HG03439 (cell line): ENCODE measurements around the gene STXBP1.
A peak's percentile ranks its signal among the peaks of the same experiment; 100 is the strongest.
"Not testable (repeated sequence)": the region's sequence is repeated elsewhere in the genome, so short reads cannot be mapped to it uniquely, and the experiment has no call there.

Source experiments
- ATAC-seq: cut with Tn5 transposase; IDR thresholded peaks from one replicate; pipeline ENCODE4 v1.9.1; 2021; ENCODE audit warnings: mild to moderate bottlenecking, moderate library complexity; ENCODE audit not compliant: unreplicated experiment

The STXBP1 gene

DNA sequence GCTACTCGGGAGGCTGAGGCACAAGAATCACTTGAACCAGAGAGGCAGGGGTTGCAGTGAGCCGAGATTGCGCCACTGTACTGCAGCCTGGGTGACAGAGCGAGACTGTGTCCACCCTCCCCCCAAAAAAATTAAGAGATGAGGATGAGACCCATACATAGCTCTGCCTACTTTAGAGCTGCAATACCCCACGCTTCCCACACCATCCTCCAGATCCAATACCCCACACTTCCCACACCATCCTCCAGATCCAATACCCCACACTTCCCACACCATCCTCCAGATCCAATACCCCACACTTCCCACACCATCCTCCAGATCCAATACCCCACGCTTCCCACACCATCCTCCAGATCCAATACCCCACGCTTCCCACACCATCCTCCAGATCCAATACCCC lies 34.9 kb upstream of the STXBP1 start:
- ATAC-seq, result not testable (repeated sequence)

DNA sequence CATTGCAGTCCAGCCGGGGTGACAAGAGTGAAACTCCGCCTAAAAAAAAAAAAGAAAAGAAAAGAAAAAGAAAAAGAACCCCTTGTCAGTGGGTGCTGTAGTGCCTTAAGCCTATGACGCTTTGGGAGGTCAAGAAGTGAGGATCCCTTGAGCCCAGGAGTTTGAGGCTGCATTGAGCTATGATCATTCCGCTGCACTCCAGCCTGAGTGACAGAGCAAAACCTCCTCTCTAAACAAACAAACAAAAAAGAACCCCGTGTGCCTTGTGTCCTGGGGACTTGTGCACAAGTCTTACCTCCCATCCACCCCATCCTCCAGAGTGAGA lies 33.5 kb upstream of the STXBP1 start:
- no peak for ATAC-seq

DNA sequence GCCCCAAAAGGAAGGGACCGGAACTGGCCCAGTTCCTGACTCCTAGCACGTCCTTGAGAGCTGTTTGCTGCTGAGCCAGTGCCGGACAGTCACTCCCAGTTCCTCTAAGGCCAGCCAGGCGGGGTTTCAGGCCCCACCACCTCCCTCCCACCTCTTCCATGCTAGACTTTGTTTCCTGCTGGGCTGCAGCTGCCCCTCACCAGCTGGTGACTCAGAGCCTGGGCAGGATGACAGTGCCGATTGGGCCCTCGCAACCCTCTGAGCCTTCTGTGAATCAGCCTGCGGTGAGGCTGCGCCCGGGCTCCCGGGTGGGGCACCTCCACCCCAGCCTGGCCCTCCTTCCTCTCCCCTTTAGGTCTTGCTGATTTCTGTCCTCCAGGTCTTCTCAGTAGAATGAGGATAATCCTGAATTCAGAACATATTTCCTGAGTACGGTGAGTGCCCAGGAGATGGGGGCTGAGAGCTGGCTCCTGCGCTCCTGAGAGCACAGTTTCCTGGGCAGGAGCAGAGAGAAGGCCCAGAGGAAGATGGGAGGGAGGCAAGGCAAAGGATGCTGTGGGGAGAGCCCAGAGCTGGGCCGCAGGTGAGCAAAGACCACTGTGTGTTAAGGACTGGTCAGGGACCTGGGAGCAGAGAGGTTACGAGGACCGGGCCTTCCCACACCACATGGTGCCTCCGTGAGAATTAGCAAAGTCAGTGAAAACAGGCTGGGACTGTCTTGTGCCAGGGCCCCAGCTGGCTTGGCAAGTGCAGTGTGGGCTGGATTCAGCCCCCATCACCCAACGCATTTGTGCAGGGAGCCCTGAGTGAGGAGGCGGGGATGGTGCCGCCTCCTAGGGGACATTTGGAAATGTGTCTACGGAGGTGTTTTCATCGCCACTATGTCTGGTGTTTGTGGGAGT lies 32.9 kb upstream of the STXBP1 start:
- no peak for ATAC-seq

DNA sequence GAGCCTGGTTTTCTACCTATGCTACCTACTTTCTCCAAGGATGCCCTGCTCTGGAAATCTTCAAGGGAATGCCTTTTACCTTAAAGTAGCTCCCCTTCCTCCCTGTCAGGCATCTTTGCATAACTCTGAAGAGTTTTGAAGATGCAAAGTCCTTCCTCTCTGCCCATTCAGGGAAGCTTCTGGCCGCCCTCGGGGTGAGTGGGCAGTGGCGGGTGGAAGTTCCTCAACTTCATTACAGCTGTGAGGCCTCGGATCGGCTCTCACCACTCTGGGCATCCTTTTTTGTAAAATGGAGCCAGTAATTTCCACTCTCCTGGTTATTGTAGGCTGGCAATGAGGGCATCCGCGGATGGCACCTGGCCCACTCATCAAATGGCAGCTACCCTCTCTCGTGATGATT lies 31.7 kb upstream of the STXBP1 start:
- ATAC-seq, result no peak

DNA sequence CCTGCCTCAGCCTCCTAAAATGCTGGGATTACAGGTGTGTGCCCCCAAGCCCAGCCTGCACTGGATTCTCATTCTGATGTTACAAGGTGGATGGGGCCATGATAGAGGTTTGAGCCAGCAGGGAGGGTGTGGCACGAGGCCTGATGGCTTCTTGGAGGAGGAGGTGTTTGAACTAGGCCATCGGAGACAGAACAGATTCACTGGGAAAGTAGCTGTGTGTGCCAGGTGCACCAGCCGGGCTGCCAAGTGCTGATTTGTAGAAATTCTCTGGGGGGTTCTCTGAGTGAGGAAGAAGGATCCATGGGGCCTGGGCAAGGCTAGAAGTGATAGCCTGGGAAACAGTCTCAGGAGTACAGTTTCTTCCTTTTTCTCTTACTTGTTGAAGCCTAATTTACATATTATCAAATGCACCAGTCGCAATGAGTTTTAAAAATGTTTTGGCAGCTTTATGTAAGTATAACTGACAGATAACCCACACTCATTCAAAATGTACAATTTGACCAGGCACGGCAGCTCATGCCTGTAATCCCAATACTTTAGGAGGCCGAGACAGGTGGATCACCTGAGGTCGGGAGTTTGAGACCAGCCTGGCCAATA lies 31.1 kb upstream of the STXBP1 start:
- no peak for ATAC-seq

DNA sequence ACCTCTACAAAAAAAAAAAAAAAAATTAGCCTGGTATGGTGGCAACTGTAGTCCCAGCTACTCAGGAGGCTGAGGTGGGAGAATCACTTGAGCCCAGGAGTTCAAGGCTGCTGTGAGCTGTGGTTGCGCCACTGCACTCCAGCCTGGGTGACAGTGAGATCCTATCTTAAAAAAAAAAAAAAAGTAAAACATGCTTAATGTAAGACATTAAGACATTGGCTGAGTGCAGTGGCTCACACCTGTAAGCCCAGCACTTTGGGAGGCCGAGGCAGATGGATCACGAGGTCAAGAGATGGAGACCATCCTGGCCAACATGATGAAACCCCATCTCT lies 27.6 kb upstream of the STXBP1 start:
- not testable (repeated sequence) for ATAC-seq

DNA sequence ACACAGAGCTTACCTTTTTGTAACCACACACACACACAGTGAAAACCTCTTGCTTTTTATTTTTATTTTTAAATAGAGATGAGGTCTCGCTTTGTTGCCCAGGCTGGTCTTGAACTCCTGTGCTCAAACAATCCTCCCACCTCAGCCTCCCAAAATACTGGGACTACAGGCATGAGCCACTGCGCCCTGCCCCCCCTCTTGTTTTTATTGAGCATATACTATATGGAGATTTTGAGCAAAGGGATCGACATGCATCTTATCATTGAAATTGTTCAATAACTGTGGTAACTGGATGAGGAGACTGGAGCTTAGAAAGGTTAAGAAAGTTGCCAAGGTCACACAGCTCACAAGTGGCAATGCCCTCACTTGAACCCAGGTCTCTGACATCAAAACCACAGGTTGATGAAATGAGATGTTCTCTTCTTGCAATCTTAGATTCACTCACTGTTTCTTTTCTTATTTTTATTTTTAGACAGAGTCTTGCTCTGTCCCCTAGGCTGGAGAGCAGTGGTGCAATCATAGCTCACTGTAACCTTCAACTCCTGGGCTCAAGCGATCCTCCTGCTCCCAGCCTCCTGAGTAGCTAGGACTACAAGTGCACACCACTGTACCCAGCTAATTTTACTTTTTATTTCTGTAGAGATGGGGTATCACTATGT lies 26.8 kb upstream of the STXBP1 start:
- ATAC-seq, result no peak

DNA sequence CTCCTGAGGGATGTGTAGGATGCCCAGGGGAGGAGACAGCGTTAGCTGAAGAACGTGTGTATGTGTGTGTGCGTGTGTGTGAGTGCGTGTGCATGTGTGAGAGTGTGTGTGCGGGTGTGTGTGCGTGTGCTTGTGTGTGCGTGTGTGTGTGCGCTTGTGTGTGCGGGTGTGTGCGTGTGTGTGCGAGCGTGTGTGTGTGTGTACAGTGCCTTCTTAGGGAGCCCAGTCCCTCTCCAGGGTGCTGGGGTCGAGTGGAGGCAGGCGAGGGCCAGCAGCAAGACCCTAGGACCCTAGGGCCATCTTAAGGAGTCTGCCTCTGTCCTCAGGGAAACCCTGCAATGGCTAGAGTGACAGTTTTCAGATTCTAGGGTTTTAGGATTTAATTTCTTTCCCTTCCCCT lies 26.0 kb upstream of the STXBP1 start:
- no peak for ATAC-seq

DNA sequence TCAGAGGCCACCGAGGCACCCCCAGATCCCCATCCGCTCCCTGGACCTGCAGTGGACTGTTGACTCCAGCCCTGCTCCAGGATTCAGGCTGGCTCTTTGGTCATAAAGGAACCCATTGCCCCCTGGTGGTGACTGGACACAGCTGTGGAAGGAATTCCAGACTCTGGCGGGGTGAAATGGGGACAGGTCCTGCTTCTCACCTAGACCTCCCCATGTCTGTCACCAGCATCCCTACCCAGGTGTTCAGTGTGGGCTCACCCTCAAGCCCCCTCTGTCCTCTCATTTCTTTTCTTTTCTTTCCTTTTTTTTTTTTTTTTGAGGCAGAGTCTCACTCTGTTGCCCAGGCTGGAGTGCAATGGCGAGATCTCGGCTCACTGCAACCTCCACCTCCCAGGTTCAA lies 25.5 kb upstream of the STXBP1 start:
- ATAC-seq, result no peak

DNA sequence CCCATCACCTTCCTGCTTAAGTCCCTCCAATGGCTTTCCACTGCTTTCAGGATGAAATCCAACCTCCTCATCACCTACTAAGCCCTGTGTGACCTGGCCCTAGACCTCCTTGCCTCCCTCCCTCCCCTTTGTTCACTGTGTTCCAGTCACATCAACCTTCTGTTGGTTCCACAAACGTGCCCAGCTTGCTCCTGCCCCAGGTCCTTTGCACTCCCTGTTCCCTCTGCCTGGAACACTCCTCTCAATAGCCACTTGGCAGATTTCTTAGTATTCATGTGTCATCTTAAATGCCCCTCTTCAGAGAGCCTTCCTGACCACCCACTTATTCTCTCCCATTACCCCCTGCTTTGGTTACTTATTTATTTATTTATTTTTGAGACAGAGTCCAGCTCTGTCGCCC lies 24.1 kb upstream of the STXBP1 start:
- ATAC-seq, result no peak

DNA sequence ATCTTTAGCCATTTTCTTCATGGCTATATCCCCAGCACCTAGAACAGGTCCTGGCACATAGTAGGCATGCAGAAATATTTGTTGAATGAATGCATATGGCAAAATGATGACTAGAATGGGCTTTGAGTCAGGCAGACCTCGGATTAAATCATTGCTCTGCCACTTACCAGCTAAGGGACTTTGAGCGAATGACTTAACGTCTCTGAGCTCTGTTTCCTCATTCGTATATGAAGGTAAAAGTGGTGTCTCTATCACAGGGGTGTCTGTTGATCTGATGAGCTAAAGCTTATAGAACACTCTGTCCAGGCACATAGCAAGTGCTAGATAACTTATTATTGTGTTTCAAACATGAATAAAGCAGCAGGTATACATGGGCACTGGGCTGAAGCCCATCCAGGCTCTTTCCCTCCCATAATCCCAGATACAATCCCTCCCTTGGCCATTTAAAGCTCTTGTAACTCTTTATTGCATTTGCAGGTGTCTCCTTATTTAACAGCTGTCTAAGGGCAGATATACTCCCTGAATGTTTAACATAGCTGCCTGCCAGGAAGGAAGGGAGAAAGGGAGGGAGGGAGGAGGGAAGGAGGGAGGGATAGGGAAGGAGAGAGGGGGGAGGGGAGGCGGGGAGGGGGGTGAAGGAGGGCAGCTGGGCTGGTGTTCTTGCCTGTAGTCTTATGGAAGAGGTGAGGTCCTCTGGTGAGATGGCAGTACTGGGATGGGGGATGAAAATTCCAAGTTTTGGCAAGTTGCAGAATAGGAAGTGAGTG lies 23.2 kb upstream of the STXBP1 start:
- ATAC-seq, result no peak

DNA sequence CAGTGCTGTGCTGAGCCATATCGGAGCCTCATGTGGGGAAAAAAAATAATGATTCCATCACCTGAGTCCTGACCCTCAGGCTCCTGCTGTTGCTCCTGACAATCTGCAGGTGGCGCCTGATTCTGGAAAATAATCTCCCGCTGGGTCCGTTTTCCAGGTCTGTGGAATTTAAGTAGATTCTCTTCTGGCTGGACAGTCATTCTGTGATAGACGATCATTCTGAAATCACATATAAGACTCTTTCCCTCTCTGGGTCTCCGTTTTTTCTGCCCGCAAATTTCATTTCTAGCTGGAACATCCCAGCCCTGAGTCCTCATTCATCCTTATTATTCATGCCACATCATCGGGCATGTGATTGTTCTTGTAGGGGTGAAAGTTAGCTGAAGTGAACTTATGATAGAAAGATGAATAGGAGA lies 22.1 kb upstream of the STXBP1 start:
- no peak for ATAC-seq

DNA sequence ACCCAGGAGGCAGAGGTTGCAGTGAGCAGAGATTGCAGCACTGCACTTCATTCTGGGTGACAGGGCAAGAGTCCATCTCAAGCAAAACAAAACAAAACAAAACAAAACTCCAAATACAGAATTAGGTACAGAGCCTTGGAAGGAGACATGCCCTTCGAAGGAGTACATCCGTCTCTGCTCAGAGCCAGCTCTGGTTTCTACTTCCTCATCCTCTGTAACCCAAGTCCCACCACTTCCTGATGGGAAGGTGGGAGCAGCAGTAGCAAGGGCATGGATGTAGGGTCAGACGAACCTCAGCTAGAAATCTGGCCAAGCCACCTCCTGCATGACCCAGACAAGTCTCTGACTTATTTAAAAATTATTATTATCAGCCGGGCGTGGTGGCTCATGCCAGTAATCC lies 16.5 kb upstream of the STXBP1 start:
- ATAC-seq, result no peak

DNA sequence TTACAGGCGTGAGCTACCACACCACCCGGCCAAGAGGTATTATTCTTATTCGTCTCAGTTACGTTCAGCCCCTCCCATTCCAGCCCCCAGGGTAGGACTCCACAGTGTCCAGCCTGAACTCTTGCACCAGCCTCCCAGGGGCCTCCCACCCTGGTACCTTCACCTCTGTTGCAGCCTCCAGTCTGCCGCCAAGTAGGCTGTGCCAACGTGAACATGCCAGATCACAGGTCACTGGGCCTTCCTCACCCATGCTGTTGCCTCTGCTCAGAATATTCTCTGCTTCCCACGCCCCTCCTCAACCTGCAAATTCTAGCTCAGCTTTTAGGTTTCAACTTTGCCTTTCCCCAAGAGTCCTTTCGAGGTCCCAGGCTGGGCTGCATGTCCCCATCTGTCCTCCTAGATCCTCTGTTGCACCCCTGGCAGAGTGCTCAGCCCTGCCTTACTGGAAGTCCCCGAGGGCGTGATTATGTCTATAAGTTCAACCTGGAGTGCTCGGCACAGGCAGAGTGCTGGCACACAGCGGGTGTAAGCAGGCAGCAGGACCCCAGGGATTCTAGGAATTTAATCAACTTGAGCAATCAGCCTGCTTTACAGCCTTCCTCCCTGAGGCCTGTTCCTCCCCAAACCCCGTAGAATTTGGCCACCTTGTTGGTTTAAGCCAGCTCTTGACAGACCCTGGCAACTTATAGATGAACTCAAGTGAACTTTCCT lies 13.1 kb upstream of the STXBP1 start:
- ATAC-seq, result no peak

DNA sequence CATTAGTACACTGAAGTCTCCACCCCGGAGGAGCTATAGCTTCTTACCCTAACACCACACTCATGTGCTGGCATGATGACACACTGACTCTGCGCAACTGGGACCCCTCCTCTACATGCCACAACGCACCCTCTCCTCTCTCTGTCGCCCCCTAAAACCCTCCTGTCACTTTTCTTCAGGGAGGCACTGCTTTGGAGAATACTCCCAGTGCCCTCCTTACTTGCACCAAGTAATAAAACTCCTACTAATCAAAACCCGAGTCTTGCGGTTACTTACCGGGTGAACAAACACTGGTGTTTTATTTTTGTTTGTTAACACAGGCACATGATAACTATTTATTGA lies 12.6 kb upstream of the STXBP1 start:
- ATAC-seq, result no peak

DNA sequence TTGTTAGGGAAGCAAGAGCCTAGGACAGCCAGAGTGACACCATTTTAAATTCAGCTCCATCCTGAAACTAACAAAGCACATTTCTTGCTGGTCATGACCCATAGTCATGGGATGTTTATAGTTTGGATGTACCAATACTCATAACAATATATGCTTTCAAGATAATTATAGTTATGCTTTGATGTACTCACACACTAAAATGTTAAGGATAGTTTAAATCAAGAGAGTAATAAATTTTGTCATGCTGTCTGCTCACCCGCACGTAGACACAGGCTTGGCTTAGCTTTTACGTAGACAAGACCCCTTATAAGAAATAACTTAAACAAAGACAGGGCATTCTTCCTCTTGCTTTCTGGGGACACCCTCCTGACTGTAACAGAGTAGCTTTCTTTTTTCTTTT lies 8.9 kb upstream of the STXBP1 start:
- no peak for ATAC-seq

DNA sequence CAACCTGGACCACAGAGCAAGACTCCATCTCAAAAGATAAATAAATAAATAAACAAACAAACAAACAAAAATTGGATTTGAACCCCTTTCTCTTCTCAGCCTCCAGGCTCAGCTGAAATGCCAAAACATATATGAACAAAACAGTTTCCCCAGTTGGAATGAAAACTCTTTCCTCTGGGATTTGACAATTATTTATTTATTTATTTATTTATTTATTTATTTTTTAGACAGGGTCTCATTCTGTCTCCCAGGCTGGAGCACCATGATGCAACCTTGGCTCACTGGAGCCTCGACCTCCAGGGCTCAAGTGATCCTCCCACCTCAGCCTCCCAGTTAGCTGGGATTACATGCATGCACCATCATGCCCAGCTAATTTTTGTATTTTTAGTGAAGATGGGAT lies 6.0 kb upstream of the STXBP1 start:
- ATAC-seq, result no peak

DNA sequence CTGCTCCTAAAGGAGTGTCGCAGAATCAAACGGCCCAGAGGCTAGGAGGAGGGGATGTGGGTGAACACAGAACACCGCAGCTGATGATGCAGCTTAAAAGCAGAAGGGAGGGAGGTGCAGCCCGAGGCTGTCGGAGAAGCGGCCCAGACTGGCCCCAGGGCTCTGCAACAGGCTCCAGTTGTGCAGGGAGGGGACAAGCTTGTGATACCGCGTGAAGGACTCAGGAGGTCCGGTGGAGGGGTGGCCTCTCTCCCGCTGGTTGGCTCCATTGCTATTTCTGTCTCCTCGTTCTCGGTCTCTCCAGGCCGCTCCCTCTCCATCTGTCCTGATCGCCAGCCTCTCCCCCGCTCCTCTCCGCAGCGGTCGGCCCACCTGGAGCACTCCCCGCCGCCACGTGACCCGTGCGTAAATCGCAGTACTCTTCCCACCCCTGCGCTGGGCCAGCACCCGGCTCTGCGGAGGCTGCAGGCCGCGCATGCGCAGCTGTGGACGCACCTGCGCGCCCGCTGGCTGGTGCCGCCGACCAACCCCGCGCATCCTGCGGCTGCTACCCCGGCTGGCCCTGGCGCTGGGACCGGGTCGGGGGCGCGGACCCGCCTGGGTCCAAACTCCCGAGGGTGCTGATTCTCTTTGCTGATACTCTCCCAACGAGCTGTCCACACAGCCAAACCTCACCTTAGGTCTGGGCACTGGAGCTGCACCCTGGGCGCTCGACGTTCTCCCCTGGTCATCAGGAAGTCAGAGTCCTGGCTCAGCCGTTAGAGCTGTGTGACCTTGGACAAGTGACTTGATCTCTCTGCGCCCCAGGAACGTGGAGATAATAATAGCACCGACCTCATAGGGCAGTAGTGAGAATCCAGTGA lies 3.7 kb upstream of the STXBP1 start:
- ATAC-seq, result no peak

DNA sequence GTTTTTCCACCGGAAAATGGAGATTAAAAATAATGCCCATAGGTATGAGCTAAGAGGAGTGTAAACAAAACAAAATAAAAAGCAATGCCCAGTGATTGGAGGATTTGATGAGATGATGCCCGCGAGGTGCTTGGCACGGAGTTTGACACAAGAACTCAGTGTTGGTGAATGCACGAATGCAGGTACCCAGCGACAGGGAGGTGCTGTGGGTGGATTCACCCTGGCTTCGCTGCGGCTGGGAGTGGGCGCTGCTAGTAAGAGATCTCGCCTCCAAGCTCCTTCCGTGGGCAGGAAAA lies 526 bp upstream of the STXBP1 start:
- peak; percentile 24 for ATAC-seq

DNA sequence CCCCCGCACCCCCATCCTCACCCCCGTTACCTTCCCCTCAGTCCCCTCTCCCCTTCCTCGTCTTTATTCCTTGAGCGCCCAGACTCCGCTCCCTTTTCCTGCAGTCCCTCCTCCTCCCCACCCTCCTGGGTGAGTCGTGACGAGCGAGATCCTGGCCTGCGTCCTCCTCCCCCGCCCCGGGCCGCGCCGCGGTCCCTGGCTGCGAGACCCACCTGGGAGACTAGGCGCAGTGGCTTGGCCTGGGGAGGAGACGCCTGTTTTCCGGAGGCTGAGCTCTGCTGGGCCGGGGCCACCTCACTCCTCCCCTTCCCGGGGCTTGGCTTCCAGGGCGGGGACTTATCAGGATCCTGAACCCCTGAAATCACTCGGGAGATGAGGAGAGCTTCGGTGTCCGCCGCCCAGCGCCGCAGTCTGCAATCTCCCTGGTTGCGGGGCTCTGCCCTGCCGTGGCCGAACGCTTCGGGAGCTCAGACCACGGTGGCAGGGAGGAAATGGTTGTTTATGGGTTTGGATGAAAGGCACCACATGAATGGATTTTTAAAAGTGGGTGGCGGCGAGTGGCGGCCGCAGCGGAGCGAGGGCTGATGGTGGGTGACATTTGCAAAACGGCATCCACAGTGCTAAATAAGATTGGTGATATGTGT lies 984 bp downstream of the STXBP1 start:
- no peak for ATAC-seq
